ENCODE results near the gene EIF3L. TPM values are rescaled to one million over a fixed set of nuclear protein-coding genes. Genes with fewer than 3 reads are reported as not detected.

EIF3L gene
- total RNA-seq, 1 donor from 2014 or later, result 338 TPM

GRCh38 chr22:37823134-37823985 is 25.9 kb upstream of the EIF3L start, which contains the start of gene GALR3:
GALR3 (plus strand) TSS chr22:37823382; CDS start chr22:37823407, 25 bp downstream.
- H3K36me3 ChIP-seq, result no peaks in the 10 kb centered on the region
- H3K9me3 ChIP-seq, result no peaks in the 10 kb centered on the region
- no peak within 1 kb of the TSS for H3K27ac ChIP-seq
- DNase-seq (ENCODE audit: extremely low spot score in 2 of 2), result no peak
- H3K27me3 ChIP-seq, result no peaks in the 10 kb centered on the region
- H3K4me1 ChIP-seq, result peaks cover 14% of the 10 kb centered on the region
- TF ChIP-seq POLR2AphosphoS5 (IDR thresholded peaks at IDR 0.05; ENCODE audit: insufficient read depth in 1 of 2, low read depth in 1 of 2) (no peak), POLR2A (IDR thresholded peaks at IDR 0.05) (no peak)
- intact Hi-C loops (cut with DNase I), result loop anchor here (2.0 kb wide), 1 partner anchor 141 kb away; no protein-coding TSS in a partner anchor
- H3K4me3 ChIP-seq, result no peak within 1 kb of the TSS

GRCh38 chr22:37824674-37825641 is 24.3 kb upstream of the EIF3L start:
- peak overlapping the region; percentile 21 to 44 for H3K4me3 ChIP-seq
- no peaks in the 10 kb centered on the region for H3K27me3 ChIP-seq
- no peak overlapping the region for H3K27ac ChIP-seq
- H3K4me1 ChIP-seq, result peaks cover 6% of the 10 kb centered on the region
- intact Hi-C loops (cut with DNase I), result no loop called here
- DNase-seq (ENCODE audit: extremely low spot score in 2 of 2), result no peak
- TF ChIP-seq POLR2AphosphoS5 (IDR thresholded peaks at IDR 0.05; ENCODE audit: insufficient read depth in 1 of 2, low read depth in 1 of 2) (no peak), POLR2A (IDR thresholded peaks at IDR 0.05) (no peak), CTCF (IDR thresholded peaks at IDR 0.05) (no peak)
- H3K36me3 ChIP-seq, result no peaks in the 10 kb centered on the region
- no peaks in the 10 kb centered on the region for H3K9me3 ChIP-seq

- Histone ChIP-seq H3K27me3 (no peaks in the 10 kb centered on the region), H3K9me3 (no peaks in the 10 kb centered on the region), H3K27ac (no peak overlapping the region), H3K4me3 (no peak overlapping the region), H3K4me1 (peaks cover 6% of the 10 kb centered on the region), H3K36me3 (peaks cover 0 to 13% of the 10 kb centered on the region in 2 donors)
- intact Hi-C loops (cut with DNase I), result no loop called here
- TF ChIP-seq POLR2A (IDR thresholded peaks at IDR 0.05) (no peak), CTCF (IDR thresholded peaks at IDR 0.05) (no peak), POLR2AphosphoS5 (IDR thresholded peaks at IDR 0.05; ENCODE audit: insufficient read depth in 1 of 2, low read depth in 1 of 2) (no peak)
- DNase-seq (ENCODE audit: extremely low spot score in 2 of 2), result no peak
Observed at GRCh38 chr22:37827056-37827455, 22.2 kb upstream of the EIF3L start.

GRCh38 chr22:37830093-37830842 is 19.0 kb upstream of the EIF3L start:
- intact Hi-C loops (cut with DNase I), result no loop called here
- H3K4me3 ChIP-seq, result no peak overlapping the region
- TF ChIP-seq POLR2AphosphoS5 (IDR thresholded peaks at IDR 0.05; ENCODE audit: insufficient read depth in 1 of 2, low read depth in 1 of 2) (no peak), CTCF (IDR thresholded peaks at IDR 0.05) (no peak), POLR2A (IDR thresholded peaks at IDR 0.05) (no peak)
- peaks cover 0 to 36% of the 10 kb centered on the region in 2 donors for H3K36me3 ChIP-seq
- no peak overlapping the region for H3K27ac ChIP-seq
- peaks cover 6% of the 10 kb centered on the region for H3K4me1 ChIP-seq
- no peak for DNase-seq (ENCODE audit: extremely low spot score in 2 of 2)
- no peaks in the 10 kb centered on the region for H3K9me3 ChIP-seq
- H3K27me3 ChIP-seq, result no peaks in the 10 kb centered on the region

- peaks cover 6% of the 10 kb centered on the region for H3K4me1 ChIP-seq
- no peak overlapping the region for H3K27ac ChIP-seq
- H3K36me3 ChIP-seq, result peaks cover 0 to 38% of the 10 kb centered on the region in 2 donors
- DNase-seq (ENCODE audit: extremely low spot score in 2 of 2), result no peak
- no peaks in the 10 kb centered on the region for H3K9me3 ChIP-seq
- no peak for TF ChIP-seq POLR2A (IDR thresholded peaks at IDR 0.05)
- no peak for TF ChIP-seq POLR2AphosphoS5 (IDR thresholded peaks at IDR 0.05; ENCODE audit: insufficient read depth in 1 of 2, low read depth in 1 of 2)
- no peak for TF ChIP-seq CTCF (IDR thresholded peaks at IDR 0.05)
- no peak overlapping the region for H3K4me3 ChIP-seq
- intact Hi-C loops (cut with DNase I), result no loop called here
- no peaks in the 10 kb centered on the region for H3K27me3 ChIP-seq
Observed at GRCh38 chr22:37831472-37831871, 17.7 kb upstream of the EIF3L start.
